ENCODE results near the gene REG1B.
"Not testable (repeated sequence)": the region's sequence is repeated elsewhere in the genome, so short reads cannot be mapped to it uniquely, and the experiment has no call there.

REG1B gene

GRCh38 chr2:79084495-79085135, 3.2 kb downstream of the REG1B start:
- no peak for DNase-seq (ENCODE audit: low read depth)

- no peak for DNase-seq (ENCODE audit: low read depth)
Measured at GRCh38 chr2:79083597-79084251, 4.1 kb downstream of the REG1B start.

- no peak for DNase-seq (ENCODE audit: low read depth)
Measured at GRCh38 chr2:79082987-79083386, 4.8 kb downstream of the REG1B start.

- no peak for DNase-seq (ENCODE audit: low read depth)
Measured at GRCh38 chr2:79071078-79071477, 16.7 kb downstream of the REG1B start.

- DNase-seq (ENCODE audit: low read depth) = no peak
Measured at GRCh38 chr2:79065201-79065600, 22.6 kb downstream of the REG1B start.

GRCh38 chr2:79054769-79055168, 33.0 kb downstream of the REG1B start:
- not testable (repeated sequence) for DNase-seq (ENCODE audit: low read depth)

- DNase-seq (ENCODE audit: low read depth) = not testable (repeated sequence)
Measured at GRCh38 chr2:79053486-79053885, 34.3 kb downstream of the REG1B start.

GRCh38 chr2:79041032-79041448, 46.8 kb downstream of the REG1B start:
- no peak for DNase-seq (ENCODE audit: low read depth)

- no peak for DNase-seq (ENCODE audit: low read depth)
Measured at GRCh38 chr2:79039944-79040343, 47.8 kb downstream of the REG1B start.
